GOT3 (cell line): ENCODE measurements around the gene EYA4.
"Not testable (repeated sequence)": the region's sequence is repeated elsewhere in the genome, so short reads cannot be mapped to it uniquely, and the experiment has no call there.

Experiments
- DNase-seq: peaks from one replicate; lab custom pipeline; 2025; ENCODE audit warnings: mixed read lengths; lab: John Stamatoyannopoulos, UW

Gene EYA4

GRCh38 chr6:133539502-133540259 lies 298.5 kb downstream of the EYA4 start:
- no peak for DNase-seq

- no peak for DNase-seq
Observed at GRCh38 chr6:133540361-133540760, 299.2 kb downstream of the EYA4 start.

- DNase-seq: no peak
Observed at GRCh38 chr6:133541040-133541439, 299.9 kb downstream of the EYA4 start.

DNA sequence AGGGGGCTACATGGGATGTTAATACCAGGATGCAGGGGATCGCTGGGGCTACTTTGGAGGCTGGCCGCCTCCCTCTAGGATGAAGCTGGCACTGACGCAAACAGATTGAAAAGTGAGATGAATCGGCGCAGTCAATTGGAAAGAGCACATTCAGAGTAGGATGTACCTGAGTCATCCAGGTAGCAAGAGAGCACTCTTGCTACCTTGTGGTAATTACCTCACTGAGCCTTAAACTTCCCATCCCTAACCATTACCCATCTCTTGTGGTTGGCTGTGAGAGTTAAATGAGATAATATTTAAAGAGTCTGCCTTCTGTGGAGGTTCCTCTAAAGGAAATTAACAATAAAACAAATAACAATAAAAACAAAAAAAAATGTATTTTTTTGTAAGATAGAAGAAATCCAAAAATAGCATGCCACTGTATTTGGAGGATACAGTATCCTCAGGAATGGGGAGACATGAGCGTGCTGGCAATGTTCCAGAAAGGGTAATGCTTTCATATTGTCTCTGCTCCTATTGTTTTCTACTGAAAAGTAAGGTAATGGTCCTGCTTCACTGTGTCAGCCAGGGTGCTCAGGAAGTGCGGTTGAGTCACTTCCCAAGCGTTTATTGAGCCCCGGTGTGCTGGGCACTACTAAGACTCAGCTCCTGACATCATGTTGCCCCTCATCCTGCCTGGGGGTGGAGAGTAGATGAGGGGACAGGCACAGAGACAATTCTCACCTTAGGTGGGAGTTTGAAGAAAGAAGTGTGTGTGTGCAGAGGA lies 301.1 kb downstream of the EYA4 start:
- no peak for DNase-seq

- no peak for DNase-seq
Observed at GRCh38 chr6:133544419-133544818, 303.3 kb downstream of the EYA4 start.

GRCh38 chr6:133546098-133546497 lies 304.9 kb downstream of the EYA4 start:
- no peak for DNase-seq

DNA sequence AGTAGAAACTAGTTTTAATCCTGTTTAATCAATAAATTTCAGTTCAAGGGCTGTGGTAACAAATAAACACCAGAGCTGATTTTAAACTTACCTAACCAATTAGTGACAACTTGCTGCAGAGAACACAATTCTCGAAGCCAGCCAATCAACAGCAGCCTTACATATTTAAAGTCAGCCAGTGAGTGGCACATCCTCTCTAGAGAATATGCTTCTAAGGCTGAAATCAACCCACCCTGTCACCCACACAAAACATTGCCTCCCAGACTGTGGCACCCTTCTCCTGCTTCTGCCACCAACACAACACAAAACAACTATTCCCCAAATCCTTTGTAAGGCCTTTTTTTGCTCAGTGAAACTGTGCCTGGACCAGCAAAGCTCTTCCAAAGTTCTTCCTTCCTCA lies 306.0 kb downstream of the EYA4 start:
- no peak for DNase-seq

GRCh38 chr6:133548423-133549159 lies 307.4 kb downstream of the EYA4 start:
- DNase-seq: no peak

GRCh38 chr6:133549371-133549801 lies 308.2 kb downstream of the EYA4 start:
- DNase-seq: no peak

DNA sequence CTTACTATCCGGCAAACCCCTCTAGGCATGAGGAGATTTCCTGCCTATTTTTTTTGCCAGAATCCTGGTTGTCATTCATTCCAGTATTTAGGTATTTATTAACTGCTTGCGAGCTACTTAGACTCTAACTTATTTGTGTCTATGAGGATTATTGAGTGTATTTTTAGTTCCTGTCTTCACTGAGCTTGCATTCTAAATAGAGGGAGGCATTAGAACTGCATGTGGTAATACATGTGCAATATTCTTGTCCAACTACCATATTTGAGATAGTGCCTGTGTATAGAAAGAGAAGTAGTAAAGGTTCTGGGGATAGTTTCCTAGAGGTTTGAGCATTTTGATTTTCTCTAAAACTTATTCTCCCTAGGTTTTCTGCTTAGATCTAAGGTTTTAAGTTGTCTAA lies 308.9 kb downstream of the EYA4 start:
- DNase-seq: no peak

DNA sequence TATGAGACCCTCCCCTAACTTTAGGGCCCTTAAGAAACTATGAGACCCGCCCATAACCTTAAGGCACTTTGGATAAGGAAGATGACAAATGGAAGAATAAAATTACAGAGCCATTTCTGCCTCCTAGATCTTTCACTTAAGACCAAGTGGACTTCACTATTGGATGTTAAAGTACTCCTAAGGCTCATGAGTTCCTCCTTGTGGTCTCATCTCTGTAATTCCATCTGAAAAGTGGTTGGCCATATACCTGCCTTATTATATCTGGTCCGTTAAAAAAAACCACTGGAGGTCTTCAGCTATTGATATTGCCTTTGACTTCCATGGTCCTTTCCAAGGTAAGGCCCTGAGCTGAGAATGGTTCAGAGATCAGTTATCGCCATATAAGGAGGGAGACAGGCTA lies 310.3 kb downstream of the EYA4 start:
- no peak for DNase-seq

DNA sequence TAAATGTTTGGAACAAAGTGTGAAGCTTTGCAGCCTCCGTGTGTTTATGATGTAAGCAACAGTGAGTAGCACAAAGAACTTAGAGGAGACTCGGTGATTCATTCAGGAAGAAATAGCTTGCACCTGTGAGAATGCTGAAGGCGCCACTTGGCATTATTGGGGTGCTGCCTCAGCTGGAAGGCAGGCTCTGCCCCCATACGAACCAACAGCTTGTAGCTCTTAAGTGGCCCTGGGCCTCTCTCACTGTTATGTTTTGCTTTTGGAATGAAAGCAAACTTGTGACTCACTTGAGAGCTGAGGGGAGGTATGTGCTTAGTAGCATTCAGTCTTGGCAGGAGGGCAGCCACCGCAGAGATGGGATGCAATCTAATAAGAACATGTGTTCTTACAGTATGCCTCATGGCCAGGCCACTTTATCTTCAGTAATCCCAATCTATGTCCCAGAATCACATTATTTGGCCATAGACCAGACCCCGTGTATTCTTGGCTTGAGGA lies 310.7 kb downstream of the EYA4 start:
- DNase-seq: no peak

GRCh38 chr6:133553652-133554051 lies 312.5 kb downstream of the EYA4 start:
- DNase-seq: no peak

GRCh38 chr6:133554121-133554520 lies 313.0 kb downstream of the EYA4 start:
- DNase-seq: not testable (repeated sequence)

DNA sequence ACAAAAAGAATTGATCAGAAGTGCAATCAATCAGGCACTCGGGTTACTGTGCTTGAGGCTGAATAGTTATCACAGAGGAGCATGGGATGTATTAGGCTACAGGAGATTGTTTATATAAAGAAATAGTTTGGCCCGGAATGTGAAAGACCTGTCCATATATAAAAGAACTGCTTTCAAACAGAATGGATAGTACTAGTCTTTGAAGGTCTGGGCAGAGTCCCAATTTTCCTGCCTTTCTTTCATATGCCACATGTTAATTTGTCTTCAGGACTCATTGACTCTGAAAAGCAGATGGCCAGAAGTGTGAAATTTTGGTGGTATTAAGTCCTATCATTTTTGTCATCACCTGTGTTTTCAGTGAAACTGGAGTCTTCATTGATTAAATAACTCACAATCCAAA lies 314.5 kb downstream of the EYA4 start:
- no peak for DNase-seq

- DNase-seq: no peak
Observed at GRCh38 chr6:133559926-133560325, 318.8 kb downstream of the EYA4 start.

- DNase-seq: no peak
Observed at GRCh38 chr6:133567636-133568035, 326.5 kb downstream of the EYA4 start.

DNA sequence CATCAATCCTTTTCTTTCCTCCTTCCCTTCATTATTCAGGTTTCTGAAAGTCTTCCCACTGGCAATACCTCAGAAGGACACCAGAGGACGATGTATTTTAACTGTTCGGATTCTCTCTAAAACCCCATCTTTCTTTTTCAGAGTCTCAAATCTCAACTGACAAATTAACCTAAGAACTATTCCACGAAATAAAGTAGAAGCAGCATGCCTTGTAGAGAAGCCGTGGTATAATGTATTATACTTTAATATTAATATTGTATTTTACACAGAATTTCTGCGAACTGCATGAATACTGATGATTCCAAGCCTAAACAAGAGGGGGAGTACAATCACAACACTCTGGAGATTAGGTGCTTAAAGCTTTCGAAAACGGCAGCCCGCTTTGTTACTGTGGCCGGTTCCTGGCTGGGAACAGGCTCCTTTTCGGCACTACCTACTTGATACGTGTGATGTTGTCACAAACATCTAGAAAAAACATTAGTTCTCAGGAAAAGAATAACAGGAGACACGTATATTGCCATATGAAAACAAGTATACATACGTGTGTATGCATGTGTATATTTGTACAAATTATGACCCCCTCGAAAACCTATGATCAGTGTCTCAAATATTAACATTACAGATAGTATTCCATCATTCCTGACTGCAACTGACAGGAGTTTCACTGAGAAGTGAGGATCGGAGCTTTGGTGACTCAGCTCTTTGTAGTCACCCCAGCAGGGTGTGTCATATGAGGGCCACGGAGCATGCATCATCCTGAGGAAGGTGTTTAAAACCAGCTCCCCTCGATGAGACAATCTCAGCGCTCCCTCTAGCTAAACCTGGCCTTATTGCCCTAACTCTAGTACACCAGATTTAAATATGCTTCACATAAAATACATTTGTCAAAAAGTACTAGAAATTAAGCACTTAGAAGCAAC lies 328.1 kb downstream of the EYA4 start:
- peak; percentile 11 for DNase-seq

DNA sequence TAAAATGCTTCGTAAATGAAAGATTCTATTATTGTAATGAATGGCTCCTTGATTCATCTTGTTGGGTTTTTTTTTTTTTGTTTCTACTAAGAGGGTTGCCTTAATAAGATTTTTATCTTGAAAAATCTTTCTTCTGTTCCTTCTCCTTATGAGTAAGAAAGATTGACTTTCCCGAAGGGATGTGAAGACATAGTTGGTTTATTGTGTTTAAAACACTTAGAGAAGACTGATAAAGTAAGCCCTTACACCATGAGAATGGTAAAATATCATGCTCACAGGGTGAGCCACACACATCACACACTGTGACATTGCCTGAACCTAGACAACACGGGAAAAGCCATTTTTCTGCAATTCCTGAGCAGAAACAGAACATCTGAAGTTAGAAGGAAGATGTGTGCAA lies 330.5 kb downstream of the EYA4 start:
- no peak for DNase-seq

- DNase-seq: no peak
Observed at GRCh38 chr6:133577851-133578250, 336.7 kb downstream of the EYA4 start.
